GM12801 (cell line): ENCODE data around the gene MESP2.

Experiments
- CTCF ChIP-seq: IDR thresholded peaks from one replicate; pipeline ENCODE4 v1.5.1; 2011; ENCODE audit warnings: control low read depth; ENCODE audit not compliant: insufficient read length; ENCODE audit errors: extremely low read depth

Gene MESP2

GRCh38 chr15:89820666-89821611 lies 44.8 kb downstream of the MESP2 start:
- TF ChIP-seq CTCF: no peak

GRCh38 chr15:89822026-89822425 lies 45.9 kb downstream of the MESP2 start:
- TF ChIP-seq CTCF: no peak

GRCh38 chr15:89822611-89822950 lies 46.4 kb downstream of the MESP2 start:
- no peak for TF ChIP-seq CTCF

DNA sequence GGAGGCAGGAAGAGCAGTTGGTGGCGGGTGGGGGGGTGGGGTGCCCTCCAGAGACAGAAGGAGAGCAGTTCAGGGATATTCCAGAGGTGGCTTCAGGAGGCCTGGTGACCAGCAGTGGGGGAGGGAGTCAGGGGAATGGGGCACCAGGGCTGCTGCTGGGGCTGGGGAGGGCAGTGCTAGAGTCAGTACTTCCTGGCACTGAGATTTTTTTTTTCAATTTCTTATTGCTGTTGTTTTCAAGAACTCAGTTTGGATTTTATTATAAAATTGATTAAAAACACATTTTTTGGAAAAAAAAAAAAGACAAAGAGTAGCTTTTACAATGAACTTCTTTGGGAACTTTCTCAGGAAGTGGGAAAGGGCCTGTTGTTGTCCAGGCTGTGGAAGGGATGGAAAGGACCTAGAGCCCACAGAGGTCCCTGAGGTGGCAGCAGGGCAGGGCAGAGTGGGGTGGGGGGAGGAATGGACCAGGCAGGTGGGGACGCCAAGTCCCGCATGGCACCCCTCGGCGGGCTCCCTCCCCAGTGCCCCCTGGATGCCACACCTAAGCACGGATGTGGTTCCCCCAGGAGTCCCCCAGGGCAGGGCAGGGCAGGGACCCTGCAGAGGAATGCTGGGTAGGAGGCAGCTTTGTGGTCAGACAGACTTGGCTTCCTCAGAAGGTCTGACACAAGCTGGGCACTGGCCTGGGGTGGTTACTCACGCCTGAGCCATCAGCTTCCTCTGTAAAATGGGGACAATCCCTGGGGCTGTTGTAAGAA lies 47.0 kb downstream of the MESP2 start:
- TF ChIP-seq CTCF: no peak

DNA sequence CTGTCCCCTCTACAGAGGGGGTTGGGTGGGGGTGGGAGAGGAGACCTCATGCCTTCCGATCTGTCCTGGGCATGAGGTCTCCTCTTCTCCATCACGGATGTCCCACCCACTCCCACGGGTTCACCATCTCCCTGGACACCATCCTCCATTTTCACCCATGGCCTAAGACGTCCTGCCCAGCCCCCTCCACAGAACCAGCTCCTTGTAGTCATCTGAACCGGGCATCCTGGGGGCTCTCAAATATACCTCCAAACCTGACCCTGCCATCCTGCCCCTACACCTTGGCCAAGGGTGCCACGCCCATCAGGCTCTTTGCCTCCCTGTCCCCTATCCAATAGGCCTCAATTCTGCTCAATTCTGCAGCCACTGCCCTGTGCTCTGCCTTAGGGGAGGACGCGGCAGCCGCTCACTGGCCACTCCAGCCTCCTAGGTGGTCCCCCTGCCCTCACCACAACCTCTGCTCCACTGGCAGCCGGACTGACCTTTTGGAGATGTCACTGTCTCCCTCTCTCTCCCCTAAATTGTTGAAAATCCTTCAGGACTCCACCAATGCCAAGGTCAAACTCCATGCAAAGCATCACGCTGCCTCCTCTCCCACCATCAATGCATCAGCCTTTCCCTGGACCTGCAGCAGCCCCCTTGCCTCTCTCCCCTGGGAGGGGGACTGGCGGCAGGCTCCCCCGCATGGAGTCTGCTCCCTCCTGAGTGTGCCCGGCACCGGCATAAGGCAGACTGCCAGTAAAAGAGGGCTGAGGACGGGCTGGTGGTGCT lies 47.9 kb downstream of the MESP2 start:
- TF ChIP-seq CTCF: no peak

DNA sequence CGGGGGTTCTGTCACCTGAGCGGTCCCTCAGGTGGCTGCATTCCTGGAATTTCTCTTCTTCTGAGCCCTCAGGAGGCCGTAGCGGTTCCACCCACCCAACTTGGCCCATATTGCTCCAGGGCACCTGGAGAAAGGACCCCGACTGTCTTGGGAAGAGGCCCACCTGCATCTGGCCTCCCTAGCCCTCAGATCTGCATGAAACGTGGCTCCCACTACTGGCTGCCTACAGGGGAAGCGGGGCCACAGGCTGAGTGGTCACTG lies 48.4 kb downstream of the MESP2 start:
- no peak for TF ChIP-seq CTCF

GRCh38 chr15:89825271-89825940 lies 49.3 kb downstream of the MESP2 start:
- no peak for TF ChIP-seq CTCF
